SJCRH30 (cell line): ENCODE results near the gene CETP. TPM values are rescaled to one million over a fixed set of nuclear protein-coding genes. Genes with fewer than 3 reads are reported as not detected.
"Not testable (repeated sequence)": the region's sequence is repeated elsewhere in the genome, so short reads cannot be mapped to it uniquely, and the experiment has no call there.

ENCODE experiments used
- DNase-seq, 2 experiments: peaks; one replicate each; pipeline ENCODE4 v3.0.0-alpha.2; 2015 to 2020
- H3K27ac ChIP-seq: fragments of 250-450 bp; sonication (Bioruptor Pico); 2 replicates; pipeline ENCODE4 v1.5.1; 2020; ENCODE audit warnings: mild to moderate bottlenecking, moderate library complexity
- H3K27me3 ChIP-seq: fragments of 250-450 bp; sonication (Bioruptor Pico); 2 replicates; pipeline ENCODE4 v1.5.1; 2020; ENCODE audit warnings: mild to moderate bottlenecking, moderate library complexity
- H3K36me3 ChIP-seq: fragments of 250-450 bp; sonication (Bioruptor Pico); 2 replicates; pipeline ENCODE4 v1.5.1; 2020; ENCODE audit warnings: mild to moderate bottlenecking, moderate library complexity
- H3K4me1 ChIP-seq: fragments of 250-450 bp; sonication (Bioruptor Pico); 2 replicates; pipeline ENCODE4 v1.5.1; 2020; ENCODE audit warnings: mild to moderate bottlenecking, moderate library complexity
- H3K4me3 ChIP-seq: fragments of 250-450 bp; sonication (Bioruptor Pico); 2 replicates; pipeline ENCODE4 v1.5.1; 2020; ENCODE audit warnings: mild to moderate bottlenecking, moderate library complexity
- H3K9me3 ChIP-seq: fragments of 250-450 bp; sonication (Bioruptor Pico); replicated peaks from 2 replicates; pipeline ENCODE4 v1.5.1; 2020; ENCODE audit warnings: mild to moderate bottlenecking, moderate library complexity
- total RNA-seq: library from RNA; depleted of rRNA; stranded (reverse); fragments of >200 nt; shearing (Covaris generic); gene quantifications from 2 replicates; pipeline ENCODE4 v1.2.3, GENCODE V29; 2014

Gene CETP
- total RNA-seq, 1 experiment from 2014 or later, result 0.14 TPM

DNA sequence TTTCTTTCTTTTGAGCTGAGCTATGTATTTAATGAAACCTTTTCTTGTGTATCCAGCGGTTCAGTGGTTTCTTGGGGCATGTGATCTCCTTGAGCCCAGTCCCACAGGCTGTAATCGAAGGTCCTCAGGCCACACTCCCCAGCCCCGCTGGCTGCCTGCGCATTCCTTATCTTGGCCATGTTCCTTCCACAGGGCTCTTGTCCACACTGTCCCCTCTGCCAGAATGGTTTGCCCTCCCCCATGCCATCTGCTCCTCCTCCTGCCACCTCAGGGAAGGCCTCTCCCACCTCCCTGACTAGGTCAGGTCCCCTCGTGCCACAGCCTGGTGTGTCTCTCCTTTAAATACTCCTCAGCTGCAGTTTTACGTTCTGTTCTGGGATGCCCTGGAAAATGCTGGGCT, 15.5 kb downstream of the CETP start:
- no peak for DNase-seq
- 0 out of 2 replicates have a peak, but pooled peaks cover 3% of the 10 kb centered on the region for H3K4me1 ChIP-seq
- H3K27me3 ChIP-seq, result peaks cover 39% of the 10 kb centered on the region
- no peak overlapping the region for H3K4me3 ChIP-seq
- no peak overlapping the region for H3K27ac ChIP-seq
- H3K36me3 ChIP-seq, result no peaks in the 10 kb centered on the region
- H3K9me3 ChIP-seq, result no peaks in the 10 kb centered on the region

DNA sequence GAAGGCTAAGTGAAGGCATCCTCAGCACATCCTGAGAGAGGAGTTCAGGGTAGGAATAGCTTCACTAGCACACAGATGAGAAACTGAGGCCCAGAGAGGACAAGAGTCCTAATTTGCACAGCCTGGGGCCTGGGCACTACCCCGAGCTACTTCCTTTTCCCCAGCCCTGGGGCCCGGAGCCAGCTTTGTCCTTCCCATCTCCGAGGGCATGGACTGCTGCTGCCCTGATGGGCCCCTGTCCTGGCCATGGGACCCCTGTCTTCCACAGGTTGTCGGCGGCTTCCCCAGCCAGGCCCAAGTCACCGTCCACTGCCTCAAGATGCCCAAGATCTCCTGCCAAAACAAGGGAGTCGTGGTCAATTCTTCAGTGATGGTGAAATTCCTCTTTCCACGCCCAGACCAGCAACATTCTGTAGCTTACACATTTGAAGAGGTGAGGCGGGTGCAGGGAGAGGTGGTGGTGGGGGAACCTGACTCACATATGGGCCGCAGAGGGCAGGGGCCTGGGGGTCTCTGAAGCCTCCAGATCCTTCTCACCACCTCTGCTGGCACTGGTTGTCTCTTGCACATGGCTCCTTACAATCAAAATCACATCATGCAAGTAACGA, 16.2 kb downstream of the CETP start:
- H3K27ac ChIP-seq, result no peak overlapping the region
- H3K27me3 ChIP-seq, result peaks cover 46% of the 10 kb centered on the region
- no peaks in the 10 kb centered on the region for H3K36me3 ChIP-seq
- no peak for DNase-seq
- no peak overlapping the region for H3K4me3 ChIP-seq
- no peaks in the 10 kb centered on the region for H3K4me1 ChIP-seq
- no peaks in the 10 kb centered on the region for H3K9me3 ChIP-seq

DNA sequence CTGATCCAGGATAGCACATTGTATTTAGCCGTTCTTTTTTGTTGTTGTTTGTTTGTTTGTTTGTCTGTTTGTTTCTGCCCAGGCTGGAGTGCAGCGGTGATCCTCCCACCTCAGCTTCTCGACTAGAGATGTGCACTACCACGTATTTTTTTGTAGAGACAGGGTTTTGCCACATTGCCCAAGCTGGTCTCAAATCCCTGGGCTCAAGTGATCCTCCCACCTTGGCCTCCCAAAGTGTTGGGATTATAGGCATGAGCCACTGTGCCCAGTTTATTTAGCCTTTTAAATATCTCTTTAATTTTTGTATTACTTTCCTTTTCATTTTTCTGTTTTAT, 18.4 kb downstream of the CETP start:
- Histone ChIP-seq H3K36me3 (no peaks in the 10 kb centered on the region), H3K4me1 (0 out of 2 replicates have a peak, but pooled peaks cover under 1% of the 10 kb centered on the region)

DNA sequence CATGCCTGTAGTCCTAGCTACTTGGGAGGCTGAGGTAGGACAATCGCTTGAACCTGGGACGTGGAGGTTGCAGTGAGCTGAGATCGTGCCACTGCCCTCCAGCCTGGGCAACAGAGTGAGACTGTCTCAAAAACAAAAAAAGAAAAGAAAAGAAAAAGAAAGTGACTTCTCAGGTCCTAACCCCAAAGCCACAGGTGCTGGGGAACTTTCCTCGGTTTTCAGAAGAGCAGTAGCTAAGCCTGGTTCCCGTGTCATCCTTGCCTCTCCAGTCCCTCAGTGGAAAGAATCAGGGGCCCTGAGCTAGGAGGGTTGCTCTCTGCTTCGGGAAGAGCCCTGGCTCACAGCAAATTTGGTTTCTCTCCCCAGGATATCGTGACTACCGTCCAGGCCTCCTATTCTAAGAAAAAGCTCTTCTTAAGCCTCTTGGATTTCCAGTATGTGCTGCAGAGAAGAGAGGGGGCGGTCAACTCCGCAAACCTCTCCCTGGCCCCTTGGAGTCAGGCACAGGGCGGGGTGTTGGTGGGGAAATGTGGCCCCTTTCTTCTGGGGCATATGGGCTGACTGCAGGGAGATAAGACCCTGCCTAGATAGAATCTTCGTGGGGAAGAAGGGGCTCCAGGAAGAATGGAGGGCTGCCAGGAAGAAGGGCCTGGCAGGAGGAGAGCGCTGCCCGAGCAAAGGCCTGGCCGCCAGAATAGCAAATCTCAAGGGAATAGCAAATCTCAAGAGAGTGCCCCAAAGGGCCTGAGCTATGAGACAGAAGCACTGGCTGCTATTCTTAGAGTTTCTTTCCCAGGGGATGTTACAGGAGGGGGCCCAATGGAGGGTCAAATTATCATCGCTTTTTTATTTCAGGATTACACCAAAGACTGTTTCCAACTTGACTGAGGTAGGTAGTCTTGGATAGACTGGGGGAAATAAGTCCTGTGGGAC, 19.3 kb downstream of the CETP start:
- DNase-seq, result no peak
- H3K36me3 ChIP-seq, result no peaks in the 10 kb centered on the region
- H3K9me3 ChIP-seq, result no peaks in the 10 kb centered on the region
- H3K4me3 ChIP-seq, result no peak overlapping the region
- no peak overlapping the region for H3K27ac ChIP-seq
- 0 out of 2 replicates have a peak, but pooled peaks cover 3% of the 10 kb centered on the region for H3K4me1 ChIP-seq
- peaks cover 37% of the 10 kb centered on the region for H3K27me3 ChIP-seq

More for the DNA sequence above, 18.4 kb downstream of the CETP start:
- Histone ChIP-seq H3K4me3 (no peak overlapping the region), H3K27me3 (peaks cover 43% of the 10 kb centered on the region), H3K9me3 (no peaks in the 10 kb centered on the region), H3K27ac (no peak overlapping the region)
- no peak for DNase-seq

DNA sequence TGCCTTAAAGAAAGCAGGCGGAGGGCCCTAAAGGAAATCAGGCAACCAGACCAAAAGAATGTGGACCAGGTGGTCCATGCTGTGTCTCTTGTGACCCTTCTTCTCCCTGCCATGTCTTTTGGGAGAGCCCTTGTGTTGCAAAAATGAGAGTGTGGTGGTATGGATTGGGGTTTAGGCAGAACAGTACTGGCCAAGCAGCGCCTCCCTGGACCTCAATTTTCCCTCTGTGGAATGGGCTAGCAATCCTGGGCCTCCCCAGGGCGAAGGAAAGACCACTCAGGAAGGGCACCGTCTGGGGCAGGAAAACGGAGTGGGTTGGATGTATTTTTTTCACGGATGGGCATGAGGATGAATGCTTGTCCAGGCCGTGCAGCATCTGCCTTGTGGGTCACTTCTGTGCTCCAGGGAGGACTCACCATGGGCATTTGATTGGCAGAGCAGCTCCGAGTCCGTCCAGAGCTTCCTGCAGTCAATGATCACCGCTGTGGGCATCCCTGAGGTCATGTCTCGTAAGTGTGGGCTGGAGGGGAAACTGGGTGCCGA, 20.1 kb downstream of the CETP start:
- H3K27ac ChIP-seq, result no peak overlapping the region
- H3K27me3 ChIP-seq, result peaks cover 38% of the 10 kb centered on the region
- no peak for DNase-seq
- H3K4me1 ChIP-seq, result 0 out of 2 replicates have a peak, but pooled peaks cover 3% of the 10 kb centered on the region
- H3K4me3 ChIP-seq, result no peak overlapping the region
- H3K9me3 ChIP-seq, result no peaks in the 10 kb centered on the region
- H3K36me3 ChIP-seq, result no peaks in the 10 kb centered on the region

DNA sequence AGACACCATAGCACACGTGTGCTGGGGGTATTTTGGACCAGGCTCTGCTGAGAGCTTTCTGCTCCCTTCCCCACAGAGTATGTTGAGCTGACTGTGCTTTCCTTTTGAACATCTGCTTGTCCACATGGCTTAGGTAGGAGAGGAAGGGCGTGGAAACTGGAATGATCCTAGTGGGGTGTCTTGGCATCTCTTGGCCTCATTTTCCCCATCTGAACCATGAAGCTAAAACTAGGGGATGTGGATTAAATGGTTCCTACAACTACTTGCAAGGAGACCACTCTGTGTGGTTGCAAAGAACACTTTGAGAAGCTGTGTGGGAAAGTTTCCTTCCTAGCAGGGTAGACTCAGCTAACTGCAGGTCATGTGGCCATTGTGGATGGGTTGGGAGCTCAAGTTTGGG, 20.9 kb downstream of the CETP start:
- Histone ChIP-seq H3K9me3 (no peaks in the 10 kb centered on the region), H3K27me3 (peaks cover 43% of the 10 kb centered on the region), H3K36me3 (no peaks in the 10 kb centered on the region), H3K27ac (no peak overlapping the region), H3K4me3 (no peak overlapping the region), H3K4me1 (0 out of 2 replicates have a peak, but pooled peaks cover 3% of the 10 kb centered on the region)
- no peak for DNase-seq

DNA sequence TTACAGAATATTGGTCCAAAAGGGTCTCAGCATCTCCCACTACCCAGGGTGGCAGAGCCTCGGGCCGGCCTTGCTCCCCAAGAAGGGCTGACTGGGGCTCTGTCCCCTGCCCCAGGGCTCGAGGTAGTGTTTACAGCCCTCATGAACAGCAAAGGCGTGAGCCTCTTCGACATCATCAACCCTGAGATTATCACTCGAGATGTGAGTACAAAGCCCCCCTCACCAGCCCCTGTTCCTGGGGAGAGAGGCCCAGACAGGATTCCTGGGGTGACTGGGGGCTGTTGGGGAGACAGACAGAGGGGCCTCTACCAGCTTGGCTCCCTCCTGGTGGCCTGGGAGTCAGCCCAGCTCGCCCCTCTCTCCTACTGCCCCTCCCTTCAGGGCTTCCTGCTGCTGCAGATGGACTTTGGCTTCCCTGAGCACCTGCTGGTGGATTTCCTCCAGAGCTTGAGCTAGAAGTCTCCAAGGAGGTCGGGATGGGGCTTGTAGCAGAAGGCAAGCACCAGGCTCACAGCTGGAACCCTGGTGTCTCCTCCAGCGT, 21.5 kb downstream of the CETP start:
- Histone ChIP-seq H3K4me1 (0 out of 2 replicates have a peak, but pooled peaks cover 3% of the 10 kb centered on the region), H3K36me3 (no peaks in the 10 kb centered on the region), H3K4me3 (no peak overlapping the region), H3K27me3 (peaks cover 49% of the 10 kb centered on the region), H3K9me3 (no peaks in the 10 kb centered on the region), H3K27ac (no peak overlapping the region)
- no peak for DNase-seq

DNA sequence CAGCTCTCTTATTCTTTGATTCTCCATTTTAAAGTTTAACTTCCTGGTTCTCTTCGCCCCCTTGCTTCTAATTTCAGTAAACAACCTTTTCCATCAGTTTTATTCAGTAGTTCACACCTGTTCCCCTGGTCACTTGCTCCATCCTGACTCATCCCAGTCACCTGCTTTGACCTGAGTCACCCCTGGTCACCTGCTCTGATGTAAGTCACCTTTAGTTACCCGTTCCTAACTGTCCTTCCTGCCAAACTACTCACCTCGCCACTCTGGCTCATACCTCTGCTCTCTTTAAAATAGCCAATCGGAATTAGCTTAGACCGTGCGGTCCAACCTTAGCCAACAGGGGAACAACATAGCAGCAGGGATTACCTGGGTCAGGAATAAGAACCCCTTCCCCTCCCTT, 22.9 kb downstream of the CETP start:
- Histone ChIP-seq H3K27ac (no peak overlapping the region), H3K27me3 (peaks cover 48% of the 10 kb centered on the region), H3K4me1 (0 out of 2 replicates have a peak, but pooled peaks cover 3% of the 10 kb centered on the region), H3K4me3 (no peak overlapping the region), H3K36me3 (no peaks in the 10 kb centered on the region), H3K9me3 (no peaks in the 10 kb centered on the region)
- no peak for DNase-seq

DNA sequence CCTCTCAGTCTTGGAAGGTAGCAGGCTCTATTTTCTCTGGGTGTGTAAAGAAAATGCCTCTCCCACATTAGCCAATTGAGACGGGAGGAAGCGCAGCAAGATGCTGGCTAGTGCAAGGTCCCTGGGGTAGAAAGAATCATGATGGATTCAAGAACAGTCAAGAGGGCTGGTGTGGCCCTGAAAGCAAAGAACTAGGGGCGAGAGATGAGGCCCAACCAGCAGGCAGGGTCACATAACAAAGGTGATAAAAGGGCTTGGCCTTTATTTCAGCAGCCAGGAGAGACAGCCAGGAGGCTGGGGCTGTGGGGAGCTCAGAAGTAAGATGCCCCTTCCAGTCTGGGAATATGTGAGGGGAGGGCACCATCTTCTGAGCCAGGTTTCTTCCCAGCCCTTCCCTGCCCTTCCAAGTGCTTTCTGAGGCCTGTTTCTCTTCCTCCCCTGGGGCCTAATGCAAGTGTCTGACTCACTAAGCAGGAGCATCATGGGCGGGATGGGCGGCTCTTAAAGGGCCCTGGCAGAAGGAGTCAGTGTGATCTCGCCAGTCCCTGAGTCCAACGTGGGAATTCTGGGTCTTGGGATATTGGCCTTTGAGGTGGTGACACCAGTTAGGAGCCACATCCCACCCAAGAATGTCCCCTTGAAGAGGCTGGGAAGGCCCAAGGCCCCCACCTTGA, 23.7 kb downstream of the CETP start:
- Histone ChIP-seq H3K4me3 (no peak overlapping the region), H3K9me3 (no peaks in the 10 kb centered on the region), H3K4me1 (0 out of 2 replicates have a peak, but pooled peaks cover 6% of the 10 kb centered on the region), H3K27ac (no peak overlapping the region), H3K27me3 (peaks cover 48% of the 10 kb centered on the region), H3K36me3 (no peaks in the 10 kb centered on the region)
- peak; percentile 44 to 56 for DNase-seq

DNA sequence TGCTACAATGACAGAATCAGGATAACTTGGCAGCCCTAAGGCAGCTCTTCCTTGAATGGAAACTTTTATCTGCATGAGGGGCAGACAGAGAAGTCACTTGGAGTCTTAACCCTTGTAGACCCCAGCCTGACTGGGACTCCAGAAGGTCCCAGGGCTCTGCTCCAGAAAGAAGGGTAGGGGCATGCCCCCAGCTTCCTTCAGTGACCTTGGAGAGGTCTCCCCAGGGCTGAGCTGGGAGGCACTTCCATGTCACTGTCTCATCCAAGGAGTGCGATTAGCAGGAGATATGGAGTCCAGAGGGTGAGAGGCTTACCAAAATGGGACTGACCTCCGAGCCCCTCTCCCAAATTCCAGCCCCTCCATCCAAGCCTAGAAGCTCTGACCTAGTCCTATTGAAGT, 24.2 kb downstream of the CETP start:
- Histone ChIP-seq H3K4me1 (0 out of 2 replicates have a peak, but pooled peaks cover 6% of the 10 kb centered on the region), H3K4me3 (no peak overlapping the region), H3K27me3 (peaks cover 46% of the 10 kb centered on the region), H3K9me3 (no peaks in the 10 kb centered on the region), H3K27ac (no peak overlapping the region), H3K36me3 (no peaks in the 10 kb centered on the region)
- no peak for DNase-seq

DNA sequence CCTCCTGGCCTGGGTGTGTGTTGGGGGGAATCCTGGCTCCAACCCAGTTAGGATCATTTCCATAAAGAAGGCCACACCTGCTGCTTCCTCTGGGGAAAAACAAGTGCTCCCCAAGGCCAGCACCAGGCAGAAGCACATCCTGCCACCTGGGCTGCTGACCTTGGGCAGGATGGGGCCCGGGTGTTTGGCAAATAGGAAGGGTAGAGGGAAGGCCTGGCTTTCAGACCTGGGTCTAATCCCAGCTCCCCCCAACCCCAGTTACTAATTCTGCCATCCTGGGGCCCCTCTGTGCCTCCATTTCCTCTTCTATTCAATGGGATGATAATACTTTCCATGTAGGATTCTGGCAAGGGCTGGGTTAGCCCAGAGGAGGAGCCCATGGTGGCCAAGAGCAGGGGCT, 24.6 kb downstream of the CETP start:
- no peak overlapping the region for H3K27ac ChIP-seq
- 0 out of 2 replicates have a peak, but pooled peaks cover 6% of the 10 kb centered on the region for H3K4me1 ChIP-seq
- peaks cover 45% of the 10 kb centered on the region for H3K27me3 ChIP-seq
- no peak for DNase-seq
- no peaks in the 10 kb centered on the region for H3K36me3 ChIP-seq
- H3K4me3 ChIP-seq, result no peak overlapping the region
- no peaks in the 10 kb centered on the region for H3K9me3 ChIP-seq

DNA sequence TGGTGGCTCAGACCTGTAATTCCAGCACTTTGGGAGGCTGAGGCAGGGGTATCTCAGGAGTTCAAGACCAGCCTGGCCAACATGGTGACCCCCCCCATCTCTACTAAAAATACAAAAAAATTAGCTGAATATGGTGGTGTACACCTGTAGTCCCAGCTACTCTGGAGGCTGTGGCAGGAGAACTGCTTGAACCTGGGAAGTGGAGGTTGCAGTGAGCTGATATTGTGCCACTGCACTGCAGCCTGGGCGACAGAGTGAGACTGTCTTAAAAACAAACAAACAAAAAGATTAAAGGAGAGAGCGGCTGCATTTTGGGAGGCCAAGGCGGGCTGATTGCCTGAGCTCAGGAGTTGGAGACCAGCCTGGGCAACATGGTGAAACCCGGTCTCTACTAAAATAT, 25.2 kb downstream of the CETP start:
- peaks cover 45% of the 10 kb centered on the region for H3K27me3 ChIP-seq
- not testable (repeated sequence) for H3K27ac ChIP-seq, H3K4me1 ChIP-seq, H3K9me3 ChIP-seq, H3K4me3 ChIP-seq, DNase-seq, H3K36me3 ChIP-seq

DNA sequence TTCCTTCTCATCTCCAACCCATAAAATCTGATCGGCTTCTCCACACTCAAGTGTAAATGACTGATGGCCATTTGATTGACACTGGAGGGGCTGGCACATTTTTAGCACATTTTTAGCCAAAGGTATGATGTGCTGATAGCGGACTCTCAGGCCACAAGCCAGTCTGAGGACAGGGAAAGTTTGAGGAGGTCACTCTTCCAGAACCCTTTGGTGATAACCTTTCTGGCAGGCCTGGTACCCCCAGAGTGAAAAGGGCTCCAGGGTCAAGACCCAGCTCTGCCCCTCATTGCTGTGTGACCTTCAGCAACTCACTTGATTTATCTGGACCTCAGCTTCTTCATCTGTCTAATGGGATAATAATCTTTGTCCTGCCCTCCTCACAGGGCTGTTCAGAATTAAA, 25.9 kb downstream of the CETP start:
- 0 out of 2 replicates have a peak, but pooled peaks cover 6% of the 10 kb centered on the region for H3K4me1 ChIP-seq
- no peaks in the 10 kb centered on the region for H3K36me3 ChIP-seq
- no peak overlapping the region for H3K27ac ChIP-seq

DNA sequence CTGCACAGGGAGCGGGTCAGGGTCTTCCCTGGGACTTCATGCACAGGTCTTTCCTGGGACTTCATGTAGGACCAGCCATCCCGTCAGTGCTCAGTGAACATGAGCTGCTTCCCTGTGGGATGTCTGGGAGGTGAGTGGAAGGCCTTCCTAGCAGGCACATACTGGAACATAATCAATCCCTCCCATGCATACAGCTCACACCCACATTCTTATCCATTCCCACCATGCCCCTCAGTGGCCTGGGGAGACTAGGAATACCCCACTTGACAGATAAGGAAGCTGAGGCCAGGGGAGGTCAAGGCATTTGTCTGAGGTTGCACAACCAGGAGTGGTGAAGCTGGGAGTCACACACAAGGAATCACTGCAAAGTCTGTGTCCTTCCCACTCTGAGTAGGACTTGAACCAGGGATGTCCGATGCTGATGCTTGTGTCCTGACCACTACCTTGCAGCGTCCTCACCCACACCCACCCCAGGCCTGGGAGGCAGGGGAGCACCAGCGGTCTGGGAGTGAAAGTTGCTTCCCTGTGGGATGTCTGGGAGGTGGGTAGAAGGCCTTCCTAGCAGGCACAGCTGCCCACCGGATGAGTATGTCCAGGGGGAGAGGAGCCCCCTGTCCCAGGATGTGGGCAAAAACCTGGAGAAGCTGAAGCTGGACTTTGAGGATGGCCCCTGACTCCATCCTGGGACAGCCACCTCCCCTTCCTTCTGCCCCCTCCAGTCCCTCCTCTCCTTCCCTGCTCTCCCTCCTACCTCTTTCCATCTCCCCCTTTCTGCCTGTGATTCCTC, 26.6 kb downstream of the CETP start:
- Histone ChIP-seq H3K27me3 (peaks cover 38% of the 10 kb centered on the region), H3K27ac (no peak overlapping the region), H3K9me3 (no peaks in the 10 kb centered on the region), H3K36me3 (no peaks in the 10 kb centered on the region), H3K4me3 (no peak overlapping the region), H3K4me1 (0 out of 2 replicates have a peak, but pooled peaks cover 6% of the 10 kb centered on the region)
- no peak for DNase-seq

More for the DNA sequence above, 25.9 kb downstream of the CETP start:
- Histone ChIP-seq H3K27me3 (peaks cover 41% of the 10 kb centered on the region), H3K4me3 (no peak overlapping the region), H3K9me3 (no peaks in the 10 kb centered on the region)
- no peak for DNase-seq
